ENCODE measurements around the gene BUB3.

DNA sequence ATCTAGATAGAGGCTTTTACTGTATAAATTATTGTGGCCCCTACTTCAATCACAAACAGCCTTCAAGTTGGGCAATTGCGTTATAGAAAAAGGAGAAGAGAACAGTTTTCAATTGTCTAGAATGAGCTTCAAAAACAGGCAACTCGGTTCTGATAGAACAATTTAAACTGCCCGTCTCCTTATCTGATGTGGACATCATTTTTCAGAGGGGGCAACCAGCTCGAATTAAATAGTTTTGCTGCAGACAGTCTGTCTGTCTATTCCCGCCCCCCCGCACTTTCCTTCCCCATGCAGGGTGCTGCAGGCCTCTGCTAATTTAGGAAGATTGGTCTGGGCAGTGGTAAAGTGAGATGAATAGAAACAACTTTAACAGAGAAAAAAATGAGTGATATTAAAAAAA lies 58.4 kb downstream of the BUB3 start:
- TF ChIP-seq CTCF (IDR thresholded peaks at IDR 0.05) (no peak), POLR2A (IDR thresholded peaks at IDR 0.05) (no peak)

Data from thyroid gland (tissue), 4 donors.